Thymus (tissue), 11 donors: Measurements from ENCODE around the gene ADRM1. TPM values are rescaled to one million over a fixed set of nuclear protein-coding genes. Genes with fewer than 3 reads are reported as not detected.

ENCODE experiments used
- DNase-seq, 9 donors: peaks; one replicate each; pipeline ENCODE4 v3.0.0-alpha.2; 2013; ENCODE audit warnings: low spot score in 9 of 9, low read depth in 6 of 9, missing footprints in 1 of 9
- H3K27ac ChIP-seq, 2 donors: one replicate each; pipeline ENCODE4 v1.5.1; 2013; ENCODE audit warnings: control low read depth in 1 of 2, low read depth in 1 of 2, low read length in 1 of 2, mild to moderate bottlenecking in 1 of 2, moderate library complexity in 1 of 2
- H3K27me3 ChIP-seq, 2 donors: one replicate each; pipeline ENCODE4 v1.5.1; 2013; ENCODE audit warnings: low read length in 1 of 2; ENCODE audit not compliant: control insufficient read depth in 2 of 2, insufficient read depth in 1 of 2
- H3K36me3 ChIP-seq, 2 donors: one replicate each; pipeline ENCODE4 v1.5.1; 2013; ENCODE audit warnings: low read length in 1 of 2, mild to moderate bottlenecking in 1 of 2, moderate library complexity in 1 of 2; ENCODE audit not compliant: control insufficient read depth in 2 of 2, insufficient read depth in 2 of 2
- H3K4me1 ChIP-seq, 2 donors: one replicate each; pipeline ENCODE4 v1.5.1; 2013; ENCODE audit warnings: low read length in 2 of 2; ENCODE audit not compliant: control insufficient read depth in 2 of 2, insufficient read depth in 2 of 2
- H3K4me3 ChIP-seq, 2 donors: one replicate each; pipeline ENCODE4 v1.5.1; 2013; ENCODE audit warnings: low read length in 2 of 2, control low read depth in 1 of 2, mild to moderate bottlenecking in 1 of 2
- H3K9me3 ChIP-seq, 2 donors: one replicate each; pipeline ENCODE4 v1.5.1; 2013; ENCODE audit warnings: low read length in 1 of 2, mild to moderate bottlenecking in 1 of 2; ENCODE audit not compliant: control insufficient read depth in 2 of 2, insufficient read depth in 1 of 2
- WGBS: extraction: QIAGEN DNeasy Blood & Tissue Kit; methylation state at CpG from one replicate; pipeline ENCODE4 v1.1.7; 2013; 5-methylcytosine and 5-hydroxymethylcytosine counted together
- polyA plus RNA-seq: library from polyadenylated mRNA; stranded (reverse); fragments of 200-250 nt; gene quantifications from one replicate; pipeline ENCODE4 v1.2.3, GENCODE V29; 2013
- total RNA-seq: library from RNA; stranded (reverse); fragments of 120-200 nt; gene quantifications from one replicate; pipeline ENCODE4 v1.2.4, GENCODE V29; 2013
- donor health status: healthy.

ADRM1 gene
- total and polyA plus RNA-seq, 2 donors: 71.5 to 80.9 TPM

DNA sequence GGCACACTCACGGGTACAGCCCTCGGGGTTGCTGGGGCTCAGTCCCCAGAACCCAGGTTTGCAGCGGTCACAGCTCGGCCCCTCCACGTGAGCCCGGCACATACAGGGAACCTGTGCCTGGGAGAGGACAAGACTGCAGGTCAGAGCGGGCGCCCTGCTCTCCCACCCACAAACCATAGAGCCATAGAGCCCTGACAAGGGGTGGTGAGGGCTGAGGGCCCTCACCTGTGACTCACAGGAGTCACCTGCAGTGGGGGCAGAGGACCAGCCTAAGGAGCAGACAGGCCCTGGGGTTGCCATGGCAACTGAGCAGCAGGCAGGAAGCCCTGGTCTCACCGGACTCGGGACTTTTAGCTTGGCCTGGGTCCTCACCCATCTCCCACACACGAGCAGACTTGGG, 33.5 kb downstream of the ADRM1 start:
- DNase-seq: no peak

DNA sequence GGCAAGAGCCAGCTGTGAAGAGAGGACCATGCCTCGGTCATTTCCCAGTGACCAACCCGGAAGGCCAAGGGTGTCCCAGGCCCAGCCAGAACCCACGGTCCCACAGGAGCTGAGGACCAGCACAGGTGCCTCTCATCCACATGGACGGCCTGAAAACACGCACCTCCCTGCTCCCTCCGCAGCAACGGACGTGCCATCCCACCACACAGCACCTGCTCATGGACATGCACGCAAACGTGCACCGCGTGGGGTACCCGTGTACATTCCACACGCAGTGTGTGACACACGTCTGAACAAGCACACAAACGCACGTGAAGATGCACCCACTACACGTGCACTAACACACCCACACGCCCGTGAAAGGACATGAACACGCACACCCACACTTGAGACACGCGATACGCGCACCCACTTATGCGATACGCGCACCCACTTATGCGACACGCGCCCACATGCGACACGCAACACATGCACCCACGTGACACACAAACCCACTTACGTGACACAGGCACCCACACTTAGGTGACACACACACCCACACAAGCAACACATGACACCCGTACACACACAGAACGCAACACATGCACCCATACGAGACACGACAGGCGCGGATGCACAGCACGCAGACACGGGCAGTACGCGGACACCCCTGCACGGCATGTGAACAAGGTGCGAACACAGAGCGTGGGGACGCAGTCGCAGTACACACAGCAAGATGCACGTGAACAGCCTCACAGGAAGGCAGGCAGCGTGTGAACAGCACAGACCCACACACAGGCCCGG, 34.2 kb downstream of the ADRM1 start:
- Histone ChIP-seq H3K4me1 (no peaks in the 10 kb centered on the region), H3K27ac (no peak overlapping the region), H3K9me3 (no peaks in the 10 kb centered on the region), H3K4me3 (no peak overlapping the region), H3K36me3 (no peaks in the 10 kb centered on the region), H3K27me3 (no peaks in the 10 kb centered on the region)
- DNase-seq: no peak
- WGBS: 92% methylated on average over 53 of the region's 53 CpGs

More for the DNA sequence above, 33.5 kb downstream of the ADRM1 start:
- WGBS: 85% methylated on average over 11 of the region's 11 CpGs
- H3K36me3 ChIP-seq: no peaks in the 10 kb centered on the region
- H3K27me3 ChIP-seq: no peaks in the 10 kb centered on the region
- no peak overlapping the region for H3K4me3 ChIP-seq
- H3K27ac ChIP-seq: no peak overlapping the region
- no peaks in the 10 kb centered on the region for H3K4me1 ChIP-seq
- no peaks in the 10 kb centered on the region for H3K9me3 ChIP-seq

DNA sequence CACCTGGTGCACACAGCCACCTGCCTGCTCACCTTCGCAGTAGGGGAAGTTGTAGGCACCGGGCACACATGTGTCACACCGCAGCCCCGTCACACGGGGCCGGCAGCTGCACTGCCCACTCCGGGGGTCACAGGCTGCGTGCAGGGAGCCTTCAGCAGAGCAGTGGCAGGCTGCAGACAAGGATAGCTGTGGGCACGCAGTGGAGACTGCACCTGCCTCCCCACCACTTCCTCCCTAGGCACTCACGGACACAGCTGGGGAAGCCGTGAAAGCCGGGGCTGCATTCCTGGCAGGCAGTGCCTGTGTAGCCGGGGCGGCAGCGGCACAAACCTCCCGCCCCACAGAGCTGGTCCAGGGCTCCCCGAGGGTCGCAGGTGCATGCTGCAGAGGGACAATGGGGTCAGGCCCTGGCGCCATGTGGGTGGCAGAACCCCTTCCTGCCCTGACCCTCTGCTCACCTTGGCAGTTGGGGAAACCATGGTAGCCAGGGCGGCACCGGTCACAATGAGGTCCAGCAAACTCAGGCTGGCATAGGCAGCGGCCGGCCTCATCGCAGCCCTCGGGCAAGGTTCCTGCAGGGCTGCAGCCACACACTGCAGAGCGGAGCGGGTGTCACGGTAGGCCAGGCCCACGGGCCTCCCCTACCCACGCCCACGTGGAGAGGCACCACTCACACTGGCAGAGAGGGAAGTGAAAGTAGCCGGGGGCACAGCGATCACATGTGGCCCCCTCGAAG, 34.9 kb downstream of the ADRM1 start:
- H3K27ac ChIP-seq: no peak overlapping the region
- no peaks in the 10 kb centered on the region for H3K36me3 ChIP-seq
- DNase-seq: no peak
- no peaks in the 10 kb centered on the region for H3K9me3 ChIP-seq
- H3K4me1 ChIP-seq: no peaks in the 10 kb centered on the region
- 54% methylated on average over 34 of the region's 34 CpGs for WGBS
- no peak overlapping the region for H3K4me3 ChIP-seq
- H3K27me3 ChIP-seq: no peaks in the 10 kb centered on the region

DNA sequence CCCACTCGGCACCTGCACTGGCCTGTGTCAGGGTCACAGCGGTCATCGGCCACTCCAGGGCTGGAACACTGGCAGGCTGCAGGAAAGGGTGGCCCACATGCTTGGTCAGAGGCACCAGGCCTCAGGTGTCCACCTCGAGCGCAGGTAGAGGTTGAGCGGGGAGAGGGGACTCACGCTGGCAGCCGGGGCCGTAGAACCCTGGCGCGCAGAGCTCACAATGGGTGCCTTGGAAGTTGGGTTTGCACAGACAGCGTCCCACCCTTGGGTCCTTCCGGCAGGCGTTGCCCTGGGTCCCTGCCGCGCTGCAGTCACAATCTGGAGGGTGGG, 35.5 kb downstream of the ADRM1 start:
- Histone ChIP-seq H3K27ac (no peak overlapping the region), H3K36me3 (no peaks in the 10 kb centered on the region), H3K9me3 (no peaks in the 10 kb centered on the region), H3K4me3 (no peak overlapping the region), H3K4me1 (no peaks in the 10 kb centered on the region), H3K27me3 (no peaks in the 10 kb centered on the region)
- 94% methylated on average over 16 of the region's 16 CpGs for WGBS
- no peak for DNase-seq

DNA sequence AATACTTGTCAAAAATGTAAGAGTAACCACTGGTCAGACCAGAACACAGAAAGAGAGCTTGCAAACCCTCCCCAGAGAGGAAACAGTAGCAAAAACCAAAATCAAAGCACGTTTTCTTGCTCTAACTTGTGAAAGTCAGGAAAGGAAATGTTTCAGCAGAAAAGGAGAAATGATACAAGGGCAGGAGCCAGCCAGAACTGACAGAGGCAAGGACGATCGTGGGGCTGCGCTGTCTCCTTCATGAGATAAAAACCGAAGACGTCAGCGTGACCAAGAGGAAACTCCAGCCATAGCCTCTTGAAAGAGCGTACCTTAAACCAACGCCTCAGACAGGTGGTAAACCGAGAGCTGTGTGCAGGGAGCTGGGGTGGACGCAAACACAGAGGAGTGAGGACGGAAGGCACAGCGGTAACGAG, 36.9 kb downstream of the ADRM1 start:
- no peaks in the 10 kb centered on the region for H3K36me3 ChIP-seq
- no peaks in the 10 kb centered on the region for H3K4me1 ChIP-seq
- peak overlapping the region in 1 of 2 donors; percentile 77 for H3K27ac ChIP-seq
- no peaks in the 10 kb centered on the region for H3K9me3 ChIP-seq
- DNase-seq: peak in 1 of 9 donors; percentile 18
- no peaks in the 10 kb centered on the region for H3K27me3 ChIP-seq
- no peak overlapping the region for H3K4me3 ChIP-seq
- WGBS: 66% methylated on average over 14 of the region's 14 CpGs

DNA sequence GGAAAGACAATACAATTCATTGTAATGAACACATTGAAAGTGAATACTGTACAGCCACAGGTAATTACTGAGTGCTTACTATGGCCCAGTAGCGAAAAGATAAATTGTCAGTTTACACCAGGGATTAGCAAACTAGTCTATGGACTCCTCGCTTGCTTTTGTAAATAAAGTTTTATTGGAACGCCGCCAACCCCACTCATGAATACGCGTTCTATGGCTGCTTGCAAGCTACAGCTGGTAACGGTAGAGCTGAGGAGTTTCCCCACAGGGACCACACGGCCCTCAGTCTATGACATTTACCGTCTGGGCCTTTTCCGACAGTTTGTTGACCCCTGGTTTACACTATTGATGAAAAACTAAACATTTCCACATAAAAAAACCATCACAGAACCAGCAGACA, 40.1 kb downstream of the ADRM1 start:
- Histone ChIP-seq H3K4me3 (no peak overlapping the region), H3K36me3 (no peaks in the 10 kb centered on the region), H3K4me1 (no peaks in the 10 kb centered on the region), H3K9me3 (peaks cover 0 to 1% of the 10 kb centered on the region in 2 donors), H3K27me3 (no peaks in the 10 kb centered on the region), H3K27ac (no peak overlapping the region)
- WGBS: 95% methylated on average over 10 of the region's 10 CpGs
- no peak for DNase-seq

DNA sequence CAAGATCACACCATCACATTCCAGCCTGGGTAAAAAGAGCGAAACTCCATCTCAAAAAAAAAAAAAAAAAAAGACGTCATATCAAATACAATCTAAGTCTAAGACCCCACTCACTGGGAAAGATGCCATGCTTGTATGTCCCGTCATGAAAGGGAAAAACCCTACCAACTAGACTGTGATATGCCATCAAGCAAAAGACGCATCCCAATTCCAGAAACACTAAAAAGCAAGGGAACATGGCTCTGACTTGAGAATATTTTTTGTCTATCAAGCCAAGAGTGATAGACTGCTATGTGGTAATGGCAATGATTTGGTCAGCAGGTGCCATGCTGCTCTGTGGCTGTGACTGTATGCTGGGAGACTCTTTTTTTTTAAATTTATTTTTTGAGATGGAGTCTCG, 41.3 kb downstream of the ADRM1 start:
- peaks cover 1 to 3% of the 10 kb centered on the region in 2 donors for H3K9me3 ChIP-seq
- H3K27me3 ChIP-seq: no peaks in the 10 kb centered on the region
- WGBS: 98% methylated on average over 5 of the region's 5 CpGs
- H3K4me1 ChIP-seq: no peaks in the 10 kb centered on the region
- H3K4me3 ChIP-seq: no peak overlapping the region
- no peak overlapping the region for H3K27ac ChIP-seq
- DNase-seq: no peak
- no peaks in the 10 kb centered on the region for H3K36me3 ChIP-seq

DNA sequence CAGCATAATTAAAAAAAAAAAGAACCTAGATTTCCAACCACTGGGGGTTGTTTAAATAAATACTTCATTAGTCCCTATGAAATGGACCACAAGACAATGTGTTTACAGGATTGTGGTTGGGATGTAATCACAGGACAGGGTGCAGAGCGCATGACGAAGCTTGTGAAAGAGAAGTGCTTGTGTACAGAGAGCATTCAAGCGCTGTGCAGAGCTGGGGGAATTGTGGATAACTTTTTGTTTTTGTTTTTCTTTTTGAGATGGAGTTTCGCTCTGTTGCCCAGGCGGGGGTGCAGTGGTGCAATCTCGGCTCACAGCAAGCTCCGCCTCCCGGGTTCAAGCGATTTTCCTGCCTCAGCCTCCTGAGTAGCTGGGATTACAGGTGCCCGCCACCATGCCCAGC, 42.0 kb downstream of the ADRM1 start:
- peaks cover 1 to 3% of the 10 kb centered on the region in 2 donors for H3K9me3 ChIP-seq
- 93% methylated on average over 10 of the region's 10 CpGs for WGBS
- H3K36me3 ChIP-seq: no peaks in the 10 kb centered on the region
- no peak overlapping the region for H3K4me3 ChIP-seq
- H3K27ac ChIP-seq: no peak overlapping the region
- no peak for DNase-seq
- H3K27me3 ChIP-seq: no peaks in the 10 kb centered on the region
- H3K4me1 ChIP-seq: no peaks in the 10 kb centered on the region

DNA sequence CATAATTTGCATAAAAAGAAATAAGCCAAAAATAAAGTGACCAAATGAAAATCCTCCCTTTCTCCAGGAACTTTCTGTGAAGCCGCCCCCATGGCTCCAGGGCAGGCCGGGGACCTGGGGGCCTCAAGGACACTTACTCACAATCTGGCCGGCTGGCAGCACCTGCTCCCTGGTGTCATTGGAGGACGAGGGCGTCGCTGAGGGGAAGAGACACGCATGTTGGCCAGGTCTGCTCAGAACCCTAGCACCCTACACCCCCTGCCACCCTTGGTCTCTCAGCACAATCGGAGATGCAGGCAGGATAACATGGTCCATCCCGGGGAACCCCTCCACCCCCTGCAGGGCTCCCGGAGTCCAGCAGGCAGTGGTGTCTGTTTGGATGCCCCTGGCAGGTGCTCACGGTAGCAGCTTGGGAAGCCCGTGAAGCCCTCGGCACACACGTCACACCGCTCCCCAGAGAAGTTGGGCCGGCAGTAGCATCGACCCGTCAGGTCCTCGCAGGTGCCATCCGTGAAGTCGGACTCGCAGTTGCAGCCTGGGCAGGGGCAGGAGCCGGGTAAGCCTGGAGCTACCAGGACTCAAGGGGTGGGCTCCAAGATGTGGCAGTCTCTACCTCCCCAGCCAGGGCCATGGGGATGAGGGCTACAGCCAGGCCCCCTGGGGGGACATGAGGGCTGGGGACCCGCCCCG, 43.0 kb downstream of the ADRM1 start:
- Histone ChIP-seq H3K4me1 (no peaks in the 10 kb centered on the region), H3K27ac (no peak overlapping the region)
- 93% methylated on average over 25 of the region's 25 CpGs for WGBS

More for the DNA sequence above, 43.0 kb downstream of the ADRM1 start:
- H3K4me3 ChIP-seq: no peak overlapping the region
- DNase-seq: no peak
- peaks cover 1 to 3% of the 10 kb centered on the region in 2 donors for H3K9me3 ChIP-seq
- H3K27me3 ChIP-seq: no peaks in the 10 kb centered on the region
- no peaks in the 10 kb centered on the region for H3K36me3 ChIP-seq
